Lung (tissue), 12 donors: ENCODE results near the gene MMD. TPM values are rescaled to one million over a fixed set of nuclear protein-coding genes. Genes with fewer than 3 reads are reported as not detected.

Source experiments
- ATAC-seq: fragments of 200-7000 bp; cut with Tn5 transposase; one replicate; pipeline ENCODE4 v1.9.1; 2020; ENCODE audit warnings: moderate number of reproducible peaks; ENCODE audit not compliant: insufficient read depth, low FRiP score
- DNase-seq, 3 donors: peaks; one replicate each; pipeline ENCODE4 v3.0.0-alpha.2; 2013 to 2017
- H3K27ac ChIP-seq, 2 donors: one replicate each; pipeline ENCODE4 v1.5.1; 2013; ENCODE audit warnings: mild to moderate bottlenecking in 2 of 2, moderate library complexity in 2 of 2, control low read depth in 1 of 2, inconsistent platforms in 1 of 2, low read depth in 1 of 2, low read length in 1 of 2
- H3K27me3 ChIP-seq, 3 donors: one replicate each; pipeline ENCODE4 v1.5.1; 2013; ENCODE audit warnings: low read length in 2 of 3; ENCODE audit not compliant: control insufficient read depth in 3 of 3, insufficient read depth in 3 of 3
- H3K36me3 ChIP-seq, 4 donors: one replicate each; pipeline ENCODE4 v1.5.1; 2013; ENCODE audit warnings: low read length in 4 of 4, mild to moderate bottlenecking in 1 of 4, moderate library complexity in 1 of 4; ENCODE audit not compliant: control insufficient read depth in 4 of 4, insufficient read depth in 4 of 4
- H3K4me1 ChIP-seq, 5 donors: one replicate each; pipeline ENCODE4 v1.5.1; 2013; ENCODE audit warnings: low read length in 5 of 5, mild to moderate bottlenecking in 2 of 5, moderate library complexity in 1 of 5; ENCODE audit not compliant: control insufficient read depth in 5 of 5, insufficient read depth in 5 of 5
- H3K4me3 ChIP-seq: one replicate; pipeline ENCODE4 v1.5.1; 2013; ENCODE audit warnings: mild to moderate bottlenecking, control low read depth, moderate library complexity
- H3K9ac ChIP-seq, 2 donors: one replicate each; pipeline ENCODE4 v1.5.1; 2013; ENCODE audit warnings: low read length in 2 of 2, control low read depth in 1 of 2; ENCODE audit not compliant: insufficient read depth in 1 of 2
- H3K9me3 ChIP-seq, 4 donors: one replicate each; pipeline ENCODE4 v1.5.1; 2013; ENCODE audit warnings: low read length in 3 of 4, mild to moderate bottlenecking in 1 of 4, moderate library complexity in 1 of 4; ENCODE audit not compliant: control insufficient read depth in 4 of 4, insufficient read depth in 3 of 4
- WGBS, 2 donors: extraction: QIAGEN DNeasy Blood & Tissue Kit; methylation state at CpG; one replicate each; pipeline ENCODE4 v1.1.7; 2013; 5-methylcytosine and 5-hydroxymethylcytosine counted together
- polyA plus RNA-seq, 2 donors: library from polyadenylated mRNA; stranded (reverse); fragments of 200-250 nt; gene quantifications; one replicate each; pipeline ENCODE4 v1.2.1, GENCODE V29; 2013
- total RNA-seq, 2 donors: library from RNA; depleted of rRNA in 1 of 2; stranded (reverse); fragments of >200 nt in 1 of 2; gene quantifications; one replicate each; pipeline ENCODE4 v1.2.1, GENCODE V29; 2014 to 2021
- TF ChIP-seq, protein P1 (sequence below): IDR thresholded peaks from 2 replicates; pipeline ENCODE4 v1.5.1; 2012; ENCODE audit warnings: mild to moderate bottlenecking; ENCODE audit errors: control extremely low read depth, extremely low read depth
- donor health status: control.
- donor health status: control.
- donor health status: Bipolar disorder and iron deficiency.
- donor health status: healthy.
- donor health status: DM: yes; HTN: yes; CAD: no.

The MMD gene
- total and polyA plus RNA-seq, 4 donors: 10.9 to 19.0 (median 13.5) TPM

DNA sequence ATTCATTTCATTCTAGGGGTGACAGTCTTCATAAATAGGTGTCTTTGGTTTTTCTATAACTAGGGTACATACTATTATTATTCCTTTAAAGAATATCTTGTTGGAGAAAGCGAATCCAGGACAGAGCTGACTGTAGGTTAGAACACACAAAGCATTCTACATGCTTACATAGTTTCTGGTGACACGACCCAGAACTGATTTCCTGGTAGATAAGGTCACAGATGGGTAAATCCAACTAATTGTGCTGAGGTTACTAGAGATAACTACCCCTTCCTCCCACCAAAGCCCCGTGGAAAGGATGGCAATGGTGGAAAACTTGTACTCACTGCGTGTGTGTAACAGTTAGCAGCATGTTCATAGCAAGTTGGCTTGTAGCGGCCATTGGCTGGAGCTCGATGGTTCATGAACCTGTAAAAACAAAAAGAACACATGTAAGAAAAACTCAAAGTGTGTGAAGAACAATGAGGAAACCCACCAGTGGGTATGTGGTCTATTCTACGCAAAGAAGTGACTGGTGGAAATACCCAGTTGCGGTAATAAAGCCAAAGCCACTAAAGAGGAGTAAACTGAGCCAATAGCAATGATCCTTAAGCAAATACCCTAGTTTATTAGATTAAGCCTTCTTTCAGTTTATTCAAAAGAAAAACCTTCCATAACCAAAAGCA lies 7.7 kb downstream of the MMD start:
- Histone ChIP-seq H3K27ac (no peak overlapping the region), H3K4me3 (no peak overlapping the region), H3K9ac (no peak overlapping the region), H3K27me3 (no peaks in the 10 kb centered on the region), H3K9me3 (peaks cover 0 to 2% (median 0%) of the 10 kb centered on the region in 4 donors), H3K4me1 (peaks cover 0 to 17% (median 0%) of the 10 kb centered on the region in 5 donors), H3K36me3 (peaks cover 8 to 23% (median 18%) of the 10 kb centered on the region in 4 donors)
- ATAC-seq (no peak), DNase-seq (no peak)
- WGBS, 2 donors: 92 to 94% methylated on average over 8 of the region's 8 CpGs
- TF ChIP-seq, protein P1, sequence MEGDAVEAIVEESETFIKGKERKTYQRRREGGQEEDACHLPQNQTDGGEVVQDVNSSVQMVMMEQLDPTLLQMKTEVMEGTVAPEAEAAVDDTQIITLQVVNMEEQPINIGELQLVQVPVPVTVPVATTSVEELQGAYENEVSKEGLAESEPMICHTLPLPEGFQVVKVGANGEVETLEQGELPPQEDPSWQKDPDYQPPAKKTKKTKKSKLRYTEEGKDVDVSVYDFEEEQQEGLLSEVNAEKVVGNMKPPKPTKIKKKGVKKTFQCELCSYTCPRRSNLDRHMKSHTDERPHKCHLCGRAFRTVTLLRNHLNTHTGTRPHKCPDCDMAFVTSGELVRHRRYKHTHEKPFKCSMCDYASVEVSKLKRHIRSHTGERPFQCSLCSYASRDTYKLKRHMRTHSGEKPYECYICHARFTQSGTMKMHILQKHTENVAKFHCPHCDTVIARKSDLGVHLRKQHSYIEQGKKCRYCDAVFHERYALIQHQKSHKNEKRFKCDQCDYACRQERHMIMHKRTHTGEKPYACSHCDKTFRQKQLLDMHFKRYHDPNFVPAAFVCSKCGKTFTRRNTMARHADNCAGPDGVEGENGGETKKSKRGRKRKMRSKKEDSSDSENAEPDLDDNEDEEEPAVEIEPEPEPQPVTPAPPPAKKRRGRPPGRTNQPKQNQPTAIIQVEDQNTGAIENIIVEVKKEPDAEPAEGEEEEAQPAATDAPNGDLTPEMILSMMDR: no peak

- Histone ChIP-seq H3K36me3 (peaks cover 8 to 27% (median 20%) of the 10 kb centered on the region in 4 donors), H3K27me3 (no peaks in the 10 kb centered on the region), H3K4me3 (no peak overlapping the region), H3K9ac (no peak overlapping the region), H3K27ac (no peak overlapping the region), H3K9me3 (no peaks in the 10 kb centered on the region), H3K4me1 (peaks cover 0 to 11% (median 0%) of the 10 kb centered on the region in 5 donors)
- DNase-seq: no peak
- TF ChIP-seq, protein P1: no peak
- ATAC-seq: no peak
- WGBS, 2 donors: 70 to 81% methylated on average over 1 of the region's 1 CpG
Measured at GRCh38 chr17:55411463-55411855, 10.2 kb downstream of the MMD start.

GRCh38 chr17:55410722-55411462 lies 10.7 kb downstream of the MMD start:
- peak; percentile 34 for ATAC-seq
- no peak for DNase-seq
- Histone ChIP-seq H3K36me3 (peaks cover 8 to 27% (median 20%) of the 10 kb centered on the region in 4 donors), H3K4me1 (peaks cover 0 to 9% (median 0%) of the 10 kb centered on the region in 5 donors), H3K27ac (peak overlapping the region in 1 of 2 donors; percentile 64), H3K9me3 (no peaks in the 10 kb centered on the region), H3K27me3 (no peaks in the 10 kb centered on the region), H3K4me3 (no peak overlapping the region), H3K9ac (no peak overlapping the region)
- whole genome bisulfite sequencing, 2 donors: 77 to 89% methylated on average over 5 of the region's 5 CpGs
- TF ChIP-seq, protein P1: no peak
